ENCODE data around the gene SRRM2.

SRRM2 gene

DNA sequence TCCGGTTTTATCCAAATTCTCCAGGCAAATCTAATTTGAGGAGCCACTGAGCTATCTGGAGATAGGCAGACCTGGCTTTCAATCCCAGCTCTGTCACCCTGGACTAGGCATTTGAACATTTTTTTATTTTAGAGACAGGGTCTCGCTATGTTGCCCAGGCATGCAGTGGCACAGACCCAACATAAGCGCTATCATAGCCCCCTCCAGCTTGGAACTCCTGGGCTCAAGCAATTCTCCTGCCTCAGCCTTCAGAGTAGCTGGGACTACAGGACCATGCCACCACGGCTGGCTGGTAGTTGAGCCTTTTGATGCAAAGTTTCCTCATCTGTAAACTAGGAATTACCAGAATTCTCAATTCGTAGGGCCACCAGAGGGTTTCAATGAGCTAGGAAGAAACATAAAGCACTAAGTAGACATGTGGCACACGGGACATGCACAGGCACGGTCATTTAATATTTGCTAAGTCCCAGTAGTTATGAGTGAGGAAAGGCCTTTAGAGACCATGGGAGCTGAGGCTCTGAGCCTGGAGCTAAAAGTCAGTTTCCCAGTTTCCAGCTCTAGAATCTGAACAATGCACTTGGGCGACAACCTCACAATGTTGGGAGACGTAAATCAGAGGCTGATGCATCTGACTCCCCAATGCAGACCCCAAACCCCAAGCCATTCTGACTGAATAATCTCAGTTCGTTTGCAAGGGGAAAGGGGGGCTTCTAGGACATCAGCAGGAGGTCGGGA, 23.5 kb downstream of the SRRM2 start:
- in situ Hi-C loops (cut with MboI; ENCODE audit: low sequenced_read_pairs) = no loop called here

DNA sequence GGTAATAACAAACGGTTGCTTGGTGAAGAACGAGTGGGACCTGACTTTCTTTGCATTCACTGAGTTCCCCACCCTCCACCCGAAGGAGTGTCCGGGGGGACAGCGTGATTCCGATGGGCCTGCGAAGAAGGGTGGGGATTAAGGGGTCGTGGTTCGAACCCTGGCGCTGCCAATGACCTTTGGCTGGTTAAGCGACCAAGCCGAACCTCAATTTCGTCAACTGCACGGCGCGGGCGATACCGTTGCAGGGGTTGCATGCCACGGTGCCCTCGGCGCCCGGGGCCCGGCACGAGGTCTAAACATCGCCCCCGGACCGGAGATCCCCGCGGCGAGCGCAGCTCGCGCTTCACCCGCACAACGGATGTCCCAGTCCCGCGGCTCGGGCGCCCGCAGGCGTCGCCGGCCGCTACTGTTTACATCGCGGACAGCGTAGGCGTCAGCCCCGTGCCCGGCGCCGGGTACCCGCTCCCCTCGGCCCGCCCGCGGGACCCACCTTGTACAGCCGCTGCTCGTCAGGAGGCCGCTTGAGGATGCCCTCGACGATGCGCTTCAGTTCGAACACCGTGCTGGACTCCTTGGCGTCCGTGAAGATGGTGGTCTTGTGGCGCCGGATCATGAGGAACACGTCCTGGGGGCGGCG, 24.2 kb downstream of the SRRM2 start:
- in situ Hi-C loops (cut with MboI; ENCODE audit: low sequenced_read_pairs) = no loop called here

DNA sequence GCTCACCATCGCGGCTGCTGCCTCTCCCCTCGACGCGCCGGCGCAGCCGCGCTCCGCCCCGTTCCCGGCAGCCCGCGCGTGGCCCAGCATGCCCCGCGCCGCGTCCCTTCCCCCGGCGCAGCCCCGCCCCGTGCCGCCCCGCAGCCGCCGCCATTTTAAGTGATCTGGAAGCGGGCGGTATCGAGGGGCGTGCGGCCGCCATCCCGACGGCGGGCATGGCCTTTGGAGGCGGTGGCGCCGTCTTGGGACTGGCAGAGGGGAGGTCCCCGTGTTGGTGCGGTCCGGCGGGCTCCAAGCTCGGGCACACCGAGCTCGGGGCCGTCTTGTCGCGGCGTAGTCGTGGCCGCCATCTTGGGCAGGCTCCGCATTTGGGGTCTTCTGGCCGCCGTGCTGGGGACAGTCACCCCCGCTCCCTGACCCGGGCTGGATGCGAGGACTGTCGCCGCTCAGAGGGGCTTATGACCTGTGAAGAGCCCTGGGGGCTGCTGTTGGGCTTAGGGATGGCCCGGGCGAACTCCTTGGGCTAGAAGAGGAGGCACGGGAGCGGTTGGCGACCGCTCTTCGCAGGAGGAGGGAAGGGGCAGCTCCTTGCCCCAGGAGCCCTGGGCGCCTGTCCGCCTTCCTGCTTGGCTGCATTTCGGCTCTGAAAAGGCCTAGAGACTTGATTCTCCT, 24.9 kb downstream of the SRRM2 start, which contains the start of gene ELOB:
Gene ELOB (minus strand): TSS at position 50 of the 672 bp plus-strand sequence. CDS start 41 bp downstream, at position 9.
- in situ Hi-C loops (cut with MboI; ENCODE audit: low sequenced_read_pairs) = no loop called here

DNA sequence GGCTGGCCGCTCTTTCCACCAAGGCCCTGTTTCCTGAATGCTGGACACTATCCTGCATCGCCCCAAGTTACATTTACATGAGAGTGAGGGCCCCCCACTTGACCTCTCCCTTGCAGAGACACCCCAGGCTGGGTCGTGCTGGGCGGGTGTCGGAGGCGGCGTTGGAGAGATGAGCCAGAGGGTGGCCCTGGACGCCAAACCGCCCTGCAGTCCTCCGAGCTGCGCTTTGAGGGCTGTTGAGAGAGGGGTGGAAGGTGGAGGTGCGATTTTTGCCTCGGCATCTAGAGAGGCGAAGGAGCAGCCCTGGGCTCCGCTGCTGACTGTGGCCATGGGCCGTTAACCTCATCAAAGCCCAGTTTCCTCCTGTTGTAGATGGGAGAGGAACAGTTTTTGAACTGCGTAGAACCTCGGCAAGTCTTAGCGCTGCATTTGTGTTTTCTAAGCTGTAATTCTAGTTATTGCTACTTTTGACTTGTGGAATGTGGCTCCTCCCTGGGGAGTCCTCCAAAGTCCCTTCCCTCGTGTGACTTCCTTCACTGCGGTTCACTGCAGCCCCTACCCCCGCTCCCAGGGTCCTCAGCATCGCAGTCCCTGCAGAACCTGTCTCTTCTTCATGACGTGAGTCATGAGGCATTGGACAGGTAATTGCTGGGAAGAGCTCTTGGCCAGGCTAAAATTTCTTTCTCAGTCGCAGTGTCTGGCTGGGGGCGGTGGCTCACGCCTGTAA, 25.6 kb downstream of the SRRM2 start:
- in situ Hi-C loops (cut with MboI; ENCODE audit: low sequenced_read_pairs) = no loop called here

DNA sequence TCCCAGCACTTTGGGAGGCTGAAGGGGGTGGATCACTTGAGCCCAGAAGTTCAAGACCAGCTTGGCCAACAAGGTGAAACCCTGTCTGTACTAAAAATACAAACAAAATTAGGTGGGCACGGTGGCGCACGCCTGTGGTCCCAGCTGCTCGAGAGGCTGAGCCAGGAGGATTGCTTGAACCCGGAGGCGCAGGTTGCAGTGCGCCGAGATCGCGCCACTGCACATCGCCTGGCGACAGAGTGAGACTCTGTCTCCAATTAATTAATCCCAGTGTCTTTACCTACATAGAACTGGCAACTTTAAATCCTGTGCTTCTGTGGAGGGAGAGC, 26.2 kb downstream of the SRRM2 start:
- in situ Hi-C loops (cut with MboI; ENCODE audit: low sequenced_read_pairs) = no loop called here

DNA sequence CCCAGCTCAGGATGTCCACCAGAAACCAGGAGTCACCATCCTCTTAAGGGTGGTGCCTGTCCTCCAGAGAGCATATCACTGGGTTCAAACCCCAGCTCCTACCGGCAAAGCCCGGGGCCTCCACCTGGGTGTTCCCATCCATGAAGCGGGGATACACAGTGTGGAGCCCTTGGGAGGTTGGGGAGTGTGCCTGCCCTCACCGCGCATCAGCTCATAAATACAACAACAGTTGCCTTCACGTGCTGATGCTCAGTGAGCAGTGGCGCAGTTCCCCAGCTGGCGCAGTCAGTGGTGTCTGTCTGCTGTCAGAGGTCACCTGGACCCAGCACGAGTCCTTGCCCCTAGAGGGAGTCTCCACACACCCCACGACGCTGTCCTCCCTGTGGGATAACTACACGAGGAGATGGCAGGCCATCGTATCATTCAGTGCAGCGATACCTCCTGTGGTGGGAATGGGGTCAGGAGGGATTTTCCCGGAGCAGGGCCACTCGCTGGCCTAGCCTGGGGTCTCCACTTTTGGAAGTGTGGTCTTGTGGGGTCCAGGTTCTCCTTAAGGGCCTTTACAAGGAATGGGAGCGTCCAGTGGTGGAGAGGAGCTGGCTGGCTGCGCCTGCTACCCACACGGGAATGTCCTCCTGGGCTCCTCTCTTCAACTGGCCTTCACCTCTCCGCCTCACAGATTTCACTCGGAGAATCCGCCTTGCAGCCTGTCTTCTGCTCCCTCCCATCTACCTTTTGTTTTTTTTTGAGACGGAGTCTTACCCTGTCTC, 26.9 kb downstream of the SRRM2 start:
- in situ Hi-C loops (cut with MboI; ENCODE audit: low sequenced_read_pairs) = no loop called here

DNA sequence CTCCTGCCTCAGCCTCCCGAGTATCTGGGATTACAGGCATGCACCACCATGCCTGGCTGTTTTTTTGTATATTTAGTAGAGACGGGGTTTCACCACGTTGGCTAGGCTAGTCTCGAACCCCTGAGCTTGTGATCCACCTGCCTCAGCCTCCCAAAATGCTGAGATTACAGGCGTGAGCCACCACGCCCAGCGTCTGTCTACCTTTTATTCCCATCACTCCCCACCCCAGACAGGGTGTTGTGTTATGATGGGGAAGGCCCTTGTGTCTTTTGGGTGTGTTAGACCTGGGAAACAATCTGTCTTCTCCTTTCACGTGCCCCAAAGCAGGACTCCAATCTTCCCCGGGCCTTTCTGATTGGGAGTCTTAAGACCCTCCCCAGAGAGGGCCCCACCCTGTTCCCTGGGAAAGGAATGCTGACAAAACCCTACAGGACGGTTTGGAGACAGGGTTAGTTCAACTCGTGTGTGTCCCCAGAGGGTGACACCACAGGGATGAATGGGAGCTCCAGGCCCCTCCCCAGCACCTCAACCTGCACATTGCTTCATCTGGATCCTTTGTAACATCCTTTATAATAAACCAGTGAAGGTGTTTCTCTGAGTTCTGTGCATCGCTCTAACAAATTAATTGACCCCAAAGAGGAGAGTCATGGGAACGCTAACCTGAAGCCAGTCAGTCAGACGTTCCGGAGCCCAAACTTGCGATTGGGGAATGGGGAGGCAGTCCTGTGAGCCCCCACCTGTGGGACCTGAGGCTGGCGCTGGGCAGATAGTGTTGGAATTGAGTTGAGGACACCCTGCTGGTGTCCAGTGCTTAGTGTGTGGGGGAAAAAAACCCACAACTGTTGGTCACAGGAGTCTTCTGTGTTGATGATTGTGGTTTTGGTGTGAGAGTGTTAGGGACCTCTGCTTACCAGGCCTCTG, 27.8 kb downstream of the SRRM2 start:
- in situ Hi-C loops (cut with MboI; ENCODE audit: low sequenced_read_pairs) = no loop called here

DNA sequence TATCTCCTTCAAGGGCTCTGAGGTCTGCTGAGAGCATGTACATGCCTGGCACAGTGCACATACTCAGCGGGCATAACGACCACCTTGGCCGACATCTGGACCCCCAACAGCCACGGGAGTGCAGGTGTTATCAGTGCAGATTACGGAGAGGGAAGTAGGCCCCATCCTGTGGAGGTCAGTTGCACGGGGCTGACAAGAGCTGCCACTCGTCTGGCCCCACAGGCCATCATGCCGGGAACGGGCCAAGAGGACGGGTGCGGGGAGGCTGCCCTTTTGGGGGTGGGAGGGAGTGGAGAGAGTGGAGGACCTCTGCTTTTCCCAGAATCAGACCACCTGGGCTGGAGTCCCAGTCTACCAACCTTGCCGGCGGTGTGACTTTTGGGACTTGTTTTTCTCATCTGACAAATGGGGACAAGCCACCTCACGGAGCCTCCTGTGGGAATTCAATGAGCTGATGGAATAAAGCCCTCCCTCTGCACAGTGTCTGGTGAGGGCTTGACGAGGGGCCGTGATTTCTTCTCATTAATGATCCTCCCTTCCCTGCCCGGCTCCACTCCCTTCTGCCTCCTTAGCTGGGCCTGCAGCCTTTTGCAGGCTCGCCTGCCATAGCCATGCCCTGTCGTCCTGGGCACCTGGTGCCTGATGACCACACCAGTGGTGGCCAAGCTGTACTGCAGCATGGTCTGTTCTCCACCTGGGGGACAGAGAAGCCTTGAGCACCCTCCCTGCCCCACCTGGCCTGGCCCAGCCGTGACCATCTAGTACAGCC, 30.3 kb downstream of the SRRM2 start:
- in situ Hi-C loops (cut with MboI; ENCODE audit: low sequenced_read_pairs) = no loop called here

DNA sequence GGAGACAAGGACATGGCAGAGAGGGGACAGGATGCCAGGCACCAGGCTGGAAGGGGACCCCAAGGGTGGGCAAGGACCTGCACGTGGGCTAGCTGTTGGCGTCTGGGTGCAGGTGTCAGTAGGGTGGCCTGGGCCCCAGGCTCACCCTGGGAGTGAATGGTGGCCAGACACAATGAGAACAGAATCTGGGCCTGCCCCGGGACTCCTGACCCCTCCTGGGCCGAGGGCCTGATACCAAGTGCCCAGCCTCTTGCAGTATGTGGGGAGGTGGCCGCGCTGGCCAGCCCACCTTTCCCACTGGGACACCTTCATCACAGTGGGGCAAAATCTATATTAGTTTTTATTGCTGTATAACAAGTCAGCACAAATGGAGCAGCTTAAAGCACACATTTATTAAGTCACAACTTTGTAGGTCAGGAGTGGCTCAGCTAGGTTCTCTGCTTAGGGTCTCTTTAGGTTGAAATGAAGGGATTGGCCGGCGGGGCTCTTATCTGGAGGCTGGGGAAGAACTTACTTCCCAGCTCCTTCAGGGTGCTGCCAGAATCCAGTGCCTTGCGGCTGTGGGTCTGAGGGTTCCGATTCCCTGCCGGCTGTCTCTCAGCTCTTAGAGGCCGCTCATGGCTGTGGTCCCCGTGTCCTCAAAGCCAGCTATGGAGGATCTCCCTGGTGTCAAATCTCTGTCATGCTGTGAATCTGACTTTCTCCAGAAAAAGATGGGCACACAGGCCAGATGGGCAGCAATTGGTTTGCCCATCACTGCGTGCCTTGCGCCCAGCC, 31.3 kb downstream of the SRRM2 start:
- in situ Hi-C loops (cut with MboI; ENCODE audit: low sequenced_read_pairs) = no loop called here

DNA sequence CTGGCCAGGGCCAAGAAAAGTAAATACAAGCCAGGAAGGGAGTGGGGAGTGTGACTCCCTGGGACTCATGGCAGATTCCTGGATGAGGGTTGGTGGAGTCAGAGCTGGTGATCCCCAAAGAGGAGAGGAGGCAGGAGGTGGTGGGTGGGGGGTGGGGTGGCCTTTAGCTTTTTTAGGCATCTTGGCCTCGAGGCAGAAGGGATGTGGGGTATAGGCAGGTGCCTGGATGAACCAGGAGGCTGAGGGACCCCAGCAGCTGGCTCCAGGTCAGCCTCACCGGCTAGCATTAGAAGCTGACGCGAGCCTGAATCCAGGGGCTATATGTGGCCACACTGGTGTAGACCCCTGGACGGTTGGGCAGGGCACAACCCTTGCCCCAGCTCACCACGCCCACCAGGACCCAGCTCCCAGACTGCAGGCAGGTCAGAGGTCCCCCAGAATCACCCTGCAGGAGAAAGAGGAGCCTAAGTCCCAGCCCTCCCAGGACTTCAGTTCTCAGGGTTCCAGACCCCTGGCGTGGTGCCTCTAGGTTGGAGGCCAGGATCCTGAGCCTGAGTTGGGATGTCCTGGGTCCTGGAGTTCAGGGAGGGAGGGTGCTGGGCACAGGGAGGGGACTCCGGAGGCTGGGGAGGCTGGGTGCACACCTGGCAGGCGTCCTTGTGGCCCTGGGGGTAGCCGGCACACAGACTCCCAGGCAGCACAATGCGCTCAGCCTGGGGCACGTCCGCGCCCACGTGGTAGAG, 32.1 kb downstream of the SRRM2 start:
- in situ Hi-C loops (cut with MboI; ENCODE audit: low sequenced_read_pairs) = no loop called here

DNA sequence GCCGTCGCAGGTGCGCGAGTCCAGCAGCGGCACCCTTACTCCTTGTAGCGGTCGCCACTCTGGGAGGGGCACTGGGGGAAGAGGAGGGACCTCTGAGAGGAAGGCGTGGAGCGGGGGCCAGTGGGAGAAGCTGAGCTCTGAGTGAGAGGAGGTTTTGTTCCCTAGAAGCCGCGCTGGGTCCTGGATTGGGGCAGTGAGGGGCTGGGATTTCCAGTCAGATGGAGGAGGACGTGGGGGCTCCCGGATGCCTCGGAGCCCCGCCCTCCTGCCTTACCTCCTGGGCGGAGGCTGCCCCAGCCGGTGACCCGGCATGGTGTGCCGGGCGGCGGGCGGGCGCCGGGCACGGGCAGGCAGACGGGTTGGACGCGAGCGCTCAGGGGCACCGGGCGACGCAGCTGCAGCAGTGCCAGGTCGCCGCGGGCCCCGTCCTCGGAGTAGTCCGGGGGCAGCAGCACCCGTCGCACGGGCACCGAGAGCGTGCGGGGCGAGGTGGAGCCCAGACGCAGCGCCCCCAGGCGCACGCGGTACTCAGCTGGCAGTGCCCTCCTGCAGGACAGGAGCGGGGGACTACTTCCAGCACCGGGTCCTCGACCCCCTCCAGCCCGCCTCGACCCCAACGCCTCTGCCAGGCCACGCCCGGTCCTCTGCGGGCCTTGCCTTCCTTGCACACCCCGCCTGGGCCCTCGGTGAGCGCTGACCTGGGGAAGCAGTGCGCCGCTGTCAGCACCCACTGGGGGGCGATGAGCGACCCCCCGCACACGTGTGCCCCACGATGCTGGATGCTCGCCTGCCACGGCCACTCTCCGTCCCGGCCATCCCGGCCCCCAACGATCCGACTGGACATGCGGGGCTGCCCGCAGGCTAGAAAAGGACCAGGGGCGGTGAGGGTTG, 32.9 kb downstream of the SRRM2 start:
- in situ Hi-C loops (cut with MboI; ENCODE audit: low sequenced_read_pairs) = no loop called here

DNA sequence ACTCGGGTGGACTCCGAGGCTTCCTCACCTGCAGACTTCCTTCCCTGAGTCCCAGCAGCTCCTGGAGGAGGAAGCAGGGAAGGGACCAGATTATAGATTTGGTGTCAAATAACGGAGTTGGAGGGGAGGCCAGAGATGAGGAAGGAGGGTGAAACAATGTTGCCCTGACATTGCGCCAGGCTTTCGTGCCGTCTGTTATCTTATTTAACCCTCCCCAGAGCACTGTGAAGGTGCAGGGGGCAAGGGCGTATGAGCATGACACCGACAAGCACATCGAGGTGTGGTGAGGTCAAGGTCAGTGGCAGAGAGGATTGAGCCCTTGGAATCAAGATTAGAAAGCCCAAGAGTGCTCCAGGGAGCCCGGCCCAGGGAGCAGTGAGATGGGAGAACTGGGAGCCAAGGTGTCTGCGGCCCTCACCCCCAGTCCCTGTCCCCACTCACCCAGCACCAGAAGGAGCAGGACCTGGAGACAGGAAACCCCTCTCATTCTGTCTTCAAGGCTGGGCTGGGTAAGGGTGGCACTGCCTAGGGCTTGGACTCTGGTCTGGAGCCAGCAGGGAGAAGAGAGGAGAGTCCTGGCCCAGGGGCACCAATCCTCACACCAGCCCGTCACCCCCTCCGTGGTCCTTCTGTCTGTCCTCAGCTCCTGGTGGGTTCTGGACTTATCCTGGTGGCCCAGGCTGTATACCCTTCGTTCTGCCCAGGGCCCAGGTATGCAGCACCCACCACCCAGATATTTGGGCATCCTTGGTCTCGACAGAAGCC, 33.8 kb downstream of the SRRM2 start:
- in situ Hi-C loops (cut with MboI; ENCODE audit: low sequenced_read_pairs) = no loop called here

DNA sequence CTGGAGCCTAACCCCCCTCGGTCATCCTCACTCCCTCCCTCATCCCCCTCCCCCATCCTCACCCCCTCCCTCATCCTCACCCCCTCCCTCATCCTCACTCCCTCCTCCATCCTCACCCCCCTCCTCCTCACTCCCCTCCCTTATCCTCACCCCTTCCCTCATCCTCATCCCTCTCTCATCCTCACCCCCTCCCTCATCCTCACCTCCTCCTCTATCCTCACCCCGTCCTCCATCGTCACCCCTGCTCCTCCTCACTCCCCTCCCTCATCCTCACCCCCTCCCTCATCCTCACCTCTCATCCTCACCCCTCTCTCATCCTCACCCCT, 34.4 kb downstream of the SRRM2 start:
- in situ Hi-C loops (cut with MboI; ENCODE audit: low sequenced_read_pairs) = no loop called here

DNA sequence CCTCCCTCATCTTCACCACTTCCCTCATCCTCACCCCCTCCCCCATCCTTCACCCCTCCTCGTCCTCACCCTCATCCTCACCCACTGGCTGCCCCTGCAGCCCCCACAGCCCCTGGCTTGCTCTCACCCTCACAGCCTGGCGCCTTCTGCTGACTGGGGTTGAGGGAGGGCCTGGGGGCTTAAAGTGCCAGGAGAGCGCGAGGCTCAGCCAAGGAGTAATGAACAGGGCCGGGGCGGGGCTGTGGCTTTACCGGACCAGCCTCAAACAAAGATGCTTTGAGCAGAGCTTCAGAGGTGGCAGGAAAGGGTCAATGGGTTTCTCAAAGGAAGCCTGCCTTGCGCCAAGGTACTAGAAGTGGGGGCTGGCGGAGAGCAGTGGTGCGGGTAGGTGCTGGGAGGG, 35.0 kb downstream of the SRRM2 start, which contains the start of gene PRSS33:
Gene PRSS33 (minus strand): TSS at position 155 of the 400 bp plus-strand sequence. CDS start 1,013 bp downstream, outside the sequence.
- in situ Hi-C loops (cut with MboI; ENCODE audit: low sequenced_read_pairs) = no loop called here

DNA sequence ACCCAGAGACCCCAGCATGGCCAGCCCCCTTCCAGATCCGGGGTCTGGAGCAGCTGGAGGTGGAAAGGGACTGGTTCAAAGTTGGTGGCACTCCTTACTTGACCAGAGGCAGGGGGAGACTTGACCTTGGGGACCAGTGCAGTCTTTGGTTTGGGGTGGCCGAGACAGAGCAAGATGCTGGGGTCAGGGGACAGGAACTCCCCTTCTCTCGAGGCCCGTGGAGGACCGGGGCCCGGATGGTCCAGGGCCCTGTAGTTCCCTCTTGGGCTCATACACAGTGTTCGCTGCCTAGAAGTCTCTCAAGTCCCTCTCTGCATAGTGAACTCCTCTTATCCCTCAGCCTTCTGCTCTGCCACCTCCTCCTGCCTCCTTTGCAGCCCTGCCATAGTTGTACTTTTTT, 35.5 kb downstream of the SRRM2 start:
- in situ Hi-C loops (cut with MboI; ENCODE audit: low sequenced_read_pairs) = no loop called here

DNA sequence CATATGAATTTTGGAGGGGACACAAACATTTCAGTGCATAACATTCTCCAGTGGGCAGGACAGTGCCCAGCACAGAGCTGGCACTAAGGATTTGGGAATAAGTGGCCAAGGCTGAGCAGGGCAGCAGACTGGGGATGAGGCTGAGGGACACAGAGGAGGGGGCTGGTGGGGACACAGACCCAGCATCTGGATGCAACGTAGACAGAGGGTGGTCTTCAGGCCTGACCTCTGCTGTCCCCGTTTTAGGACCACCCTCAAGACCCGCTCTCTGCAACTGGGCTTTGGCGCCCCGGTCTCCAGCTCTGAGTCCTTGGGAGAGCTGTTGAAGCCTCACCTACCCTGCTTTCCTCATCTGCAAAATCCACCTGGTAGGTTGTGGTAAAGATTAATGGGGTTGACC, 38.2 kb downstream of the SRRM2 start:
- in situ Hi-C loops (cut with MboI; ENCODE audit: low sequenced_read_pairs) = no loop called here
